Measurements from ENCODE around the gene RGS16. TPM values are rescaled to one million over a fixed set of nuclear protein-coding genes. Genes with fewer than 3 reads are reported as not detected.

Gene RGS16
- total and polyA plus RNA-seq, 9 of the 15 experiments (the other 6 are each of a cell fraction or from before 2014, with no cell fraction given): 0.07 to 0.55 (median 0.36) TPM

DNA sequence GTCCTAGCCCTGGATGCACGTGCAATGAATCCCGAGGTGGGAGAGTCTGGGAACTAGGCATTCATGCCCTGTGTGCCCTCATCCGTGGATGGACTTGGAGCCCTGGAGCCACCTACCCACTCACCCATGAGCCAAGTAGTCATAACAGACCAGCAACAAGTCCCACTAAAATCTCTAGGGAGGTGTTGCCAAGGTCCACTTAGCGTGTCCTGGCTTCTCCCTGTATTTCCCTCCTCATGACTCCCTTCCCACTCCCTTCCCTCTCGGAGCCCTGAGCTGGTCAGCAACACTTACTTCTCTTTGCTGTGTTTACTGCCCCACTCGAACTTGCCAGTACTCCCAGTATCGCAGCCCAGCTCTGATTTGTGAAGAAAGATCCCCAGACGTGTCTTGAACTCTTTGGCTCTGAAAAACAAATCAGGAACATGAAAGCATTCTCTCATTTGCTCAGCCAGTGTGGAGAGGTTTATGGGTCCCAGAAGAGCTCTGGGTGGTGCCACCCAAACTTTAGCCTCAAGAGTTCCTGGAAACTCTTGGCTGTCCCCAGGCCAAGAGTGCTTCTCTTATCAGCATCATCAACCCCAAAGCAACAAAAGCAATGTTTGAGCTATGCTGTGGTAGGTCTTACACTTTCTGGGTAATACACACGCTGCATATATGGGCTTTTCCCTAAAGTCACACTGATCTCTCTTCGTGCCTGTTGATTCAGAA is 1.1 kb downstream of the RGS16 start:
- POLR2A ChIA-PET: interaction anchor here (0.7 to 1.4 kb wide), 7 partner anchors 10 to 299 kb away, joined by 3 to 5 read pairs (median 3); partner anchors contain the start of gene RNASEL
- no peak for DNase-seq (ENCODE audit: extremely low read depth in 1 of 4, low spot score in 3 of 4)
- Histone ChIP-seq H3K9me1 (ENCODE audit: control insufficient read depth, insufficient read depth, low read length) (no peaks in the 10 kb centered on the region), H2AFZ (ENCODE audit: low read depth, low read length) (no peak overlapping the region), H3K9ac (ENCODE audit: insufficient read depth in 1 of 2, low read depth in 2 of 2, low read length in 2 of 2) (no peak overlapping the region), H3K4me3 (no peak overlapping the region), H3K9me3 (replicated peaks; ENCODE audit: control insufficient read depth, insufficient read depth, low read depth, low read length) (no peaks in the 10 kb centered on the region), H3K36me3 (ENCODE audit: control insufficient read depth, insufficient read depth, low read length) (no peaks in the 10 kb centered on the region), H3K4me2 (ENCODE audit: insufficient read depth, low read length) (no peak overlapping the region), H3K79me2 (ENCODE audit: control insufficient read depth, insufficient read depth, low read length) (no peaks in the 10 kb centered on the region), H4K20me1 (replicated peaks; ENCODE audit: control insufficient read depth, insufficient read depth, low read length) (no peaks in the 10 kb centered on the region), H3K27ac (ENCODE audit: extremely low read depth, low read depth, low read length) (no peak overlapping the region), H3K27me3 (ENCODE audit: control insufficient read depth in 2 of 2, insufficient read depth in 2 of 2, low read length in 2 of 2) (peaks cover 2 to 21% of the 10 kb centered on the region in 2 experiments; a peak in 3 of 5 replicates), H3K4me1 (replicated peaks in 1 of 2; ENCODE audit: control insufficient read depth in 2 of 2, insufficient read depth in 2 of 2, low read length in 2 of 2) (peaks cover 12 to 13% of the 10 kb centered on the region in 2 experiments; a peak in 4 of 5 replicates)
- TF ChIP-seq ZFPM2 (CRISPR knock-in tag; IDR thresholded peaks at IDR 0.05): no peak
- TF ChIP-seq ZNF146 (CRISPR knock-in tag; IDR thresholded peaks at IDR 0.05; ENCODE audit: unreplicated experiment): no peak
- peak; percentile 31; the same call in 1 of the 2 replicates for TF ChIP-seq ZNF184 (CRISPR knock-in tag; IDR thresholded peaks at IDR 0.05)
- TF ChIP-seq COPS2 (conservative IDR thresholded peaks at IDR 0.05): no peak
- no peak for FAIRE-seq
- ATAC-seq: no peak
- in situ Hi-C loops (cut with MboI) (no loop called here), intact Hi-C loops (cut with micrococcal nuclease) (no loop called here)
- WGBS (ENCODE audit: insufficient coverage, low coverage, missing lambda C conversion rate): 7% methylated on average over 10 of the region's 10 CpGs
- CTCF ChIA-PET (ENCODE audit: low intra/inter-chr PET ratio): interaction anchor here (2.4 to 4.5 kb wide), 2 partner anchors 180 to 184 kb away, joined by 16 to 53 read pairs; no protein-coding TSS in a partner anchor
- BruUV-seq (replicated peaks): no TSS peak

DNA sequence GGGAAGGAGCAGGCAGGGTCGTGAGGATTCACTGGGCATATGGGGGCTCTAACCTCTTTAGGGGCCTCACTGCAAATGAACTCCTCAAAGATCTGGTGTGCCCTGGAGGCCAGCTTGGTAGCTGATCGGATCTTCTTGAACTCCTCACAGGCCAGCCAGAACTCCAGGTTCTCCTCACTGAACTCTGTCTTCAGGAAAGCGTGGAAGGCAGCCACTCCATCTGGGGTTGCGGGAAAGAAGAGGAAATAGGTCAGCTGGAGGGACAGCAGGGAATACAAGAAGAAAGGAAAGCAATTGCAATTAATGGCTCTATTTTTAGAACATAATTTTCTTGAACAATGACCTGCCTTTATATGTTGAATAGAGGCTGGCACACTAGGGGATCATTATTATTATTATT is 2.3 kb downstream of the RGS16 start:
- Histone ChIP-seq H3K9ac (ENCODE audit: insufficient read depth in 1 of 2, low read depth in 2 of 2, low read length in 2 of 2) (no peak overlapping the region), H4K20me1 (replicated peaks; ENCODE audit: control insufficient read depth, insufficient read depth, low read length) (no peaks in the 10 kb centered on the region), H3K36me3 (ENCODE audit: control insufficient read depth, insufficient read depth, low read length) (no peaks in the 10 kb centered on the region), H3K27me3 (ENCODE audit: control insufficient read depth in 2 of 2, insufficient read depth in 2 of 2, low read length in 2 of 2) (peaks cover 2 to 21% of the 10 kb centered on the region in 2 experiments; a peak in 3 of 5 replicates), H3K27ac (ENCODE audit: extremely low read depth, low read depth, low read length) (no peak overlapping the region), H3K4me2 (ENCODE audit: insufficient read depth, low read length) (no peak overlapping the region), H3K9me1 (ENCODE audit: control insufficient read depth, insufficient read depth, low read length) (no peaks in the 10 kb centered on the region), H3K4me1 (replicated peaks in 1 of 2; ENCODE audit: control insufficient read depth in 2 of 2, insufficient read depth in 2 of 2, low read length in 2 of 2) (peaks cover 12 to 13% of the 10 kb centered on the region in 2 experiments; a peak in 4 of 5 replicates), H3K4me3 (no peak overlapping the region), H3K9me3 (replicated peaks; ENCODE audit: control insufficient read depth, insufficient read depth, low read depth, low read length) (no peaks in the 10 kb centered on the region), H3K79me2 (ENCODE audit: control insufficient read depth, insufficient read depth, low read length) (no peaks in the 10 kb centered on the region), H2AFZ (ENCODE audit: low read depth, low read length) (no peak overlapping the region)
- ChIA-PET CTCF (ENCODE audit: low intra/inter-chr PET ratio) (interaction anchor here (1.5 to 4.5 kb wide), 4 partner anchors 181 to 517 kb away, joined by 11 to 53 read pairs (median 22); no protein-coding TSS in a partner anchor), POLR2A (interaction anchor here (0.7 to 1.4 kb wide), 5 partner anchors 13 to 190 kb away, joined by 3 to 6 read pairs (median 4); partner anchors contain the start of gene RNASEL)
- DNase-seq (ENCODE audit: extremely low read depth in 1 of 4, low spot score in 3 of 4) (no peak), FAIRE-seq (no peak), ATAC-seq (no peak)
- intact Hi-C loops (cut with micrococcal nuclease) (loop anchor here (1.0 kb wide), 2 partner anchors 180 to 204 kb away; no protein-coding TSS in a partner anchor), in situ Hi-C loops (cut with MboI) (no loop called here)
- WGBS (ENCODE audit: insufficient coverage, low coverage, missing lambda C conversion rate): 59% methylated on average over 4 of the region's 4 CpGs
- BruUV-seq (replicated peaks): no TSS peak
- TF ChIP-seq, protein P1, sequence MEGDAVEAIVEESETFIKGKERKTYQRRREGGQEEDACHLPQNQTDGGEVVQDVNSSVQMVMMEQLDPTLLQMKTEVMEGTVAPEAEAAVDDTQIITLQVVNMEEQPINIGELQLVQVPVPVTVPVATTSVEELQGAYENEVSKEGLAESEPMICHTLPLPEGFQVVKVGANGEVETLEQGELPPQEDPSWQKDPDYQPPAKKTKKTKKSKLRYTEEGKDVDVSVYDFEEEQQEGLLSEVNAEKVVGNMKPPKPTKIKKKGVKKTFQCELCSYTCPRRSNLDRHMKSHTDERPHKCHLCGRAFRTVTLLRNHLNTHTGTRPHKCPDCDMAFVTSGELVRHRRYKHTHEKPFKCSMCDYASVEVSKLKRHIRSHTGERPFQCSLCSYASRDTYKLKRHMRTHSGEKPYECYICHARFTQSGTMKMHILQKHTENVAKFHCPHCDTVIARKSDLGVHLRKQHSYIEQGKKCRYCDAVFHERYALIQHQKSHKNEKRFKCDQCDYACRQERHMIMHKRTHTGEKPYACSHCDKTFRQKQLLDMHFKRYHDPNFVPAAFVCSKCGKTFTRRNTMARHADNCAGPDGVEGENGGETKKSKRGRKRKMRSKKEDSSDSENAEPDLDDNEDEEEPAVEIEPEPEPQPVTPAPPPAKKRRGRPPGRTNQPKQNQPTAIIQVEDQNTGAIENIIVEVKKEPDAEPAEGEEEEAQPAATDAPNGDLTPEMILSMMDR (IDR thresholded peaks at IDR 0.05 in 2 of 3, conservative IDR thresholded peaks at IDR 0.05 in 1 of 3; ENCODE audit: insufficient read depth in 2 of 3, low read depth in 1 of 3, low read length in 3 of 3): no peak
- no peak for TF ChIP-seq MEF2A (IDR thresholded peaks at IDR 0.05; ENCODE audit: control insufficient read depth, low read depth, low read length)

Measured in K562 (cell line).